Measurements from ENCODE around the gene ANKRD28.
"Not testable (repeated sequence)": the region's sequence is repeated elsewhere in the genome, so short reads cannot be mapped to it uniquely, and the experiment has no call there.

ANKRD28 gene

DNA sequence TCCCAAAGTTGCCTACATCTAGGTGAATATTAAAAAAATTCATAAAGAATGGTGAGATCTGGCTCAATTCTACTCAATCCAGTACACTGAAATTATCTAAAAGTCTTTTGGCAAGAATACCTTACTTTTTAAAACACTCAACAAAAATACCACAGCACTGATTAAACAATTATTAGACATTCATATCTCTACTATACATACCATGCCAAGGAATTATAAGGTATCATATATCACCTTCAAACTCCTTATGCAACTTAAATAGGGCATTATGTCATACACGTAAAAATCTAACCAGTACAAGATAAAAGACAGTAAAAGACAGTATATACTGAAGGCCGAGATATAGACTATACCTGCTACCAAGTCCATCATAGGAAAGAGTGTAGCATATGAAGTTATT is 6.1 kb upstream of the ANKRD28 start:
- DNase-seq (ENCODE audit: low read depth): no peak

DNA sequence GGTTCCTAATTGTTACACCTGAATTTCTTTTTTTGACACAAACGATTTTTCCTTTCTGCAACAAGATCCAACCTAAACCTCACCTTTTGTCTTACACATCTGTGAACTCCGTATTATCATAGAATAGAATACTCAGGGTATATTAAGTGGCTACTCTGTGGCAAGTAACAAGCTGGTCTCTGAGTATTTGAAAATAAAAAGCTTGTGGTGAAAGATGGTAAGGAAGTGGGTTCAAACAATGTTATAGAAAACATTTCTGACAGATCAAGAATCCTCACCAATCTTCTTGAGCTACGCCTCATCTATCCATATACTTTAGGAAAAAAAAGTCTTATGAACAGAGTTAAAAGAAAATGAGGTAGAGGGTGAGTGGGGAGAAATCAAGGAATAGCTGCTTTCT is 3.5 kb upstream of the ANKRD28 start:
- DNase-seq (ENCODE audit: low read depth): no peak

DNA sequence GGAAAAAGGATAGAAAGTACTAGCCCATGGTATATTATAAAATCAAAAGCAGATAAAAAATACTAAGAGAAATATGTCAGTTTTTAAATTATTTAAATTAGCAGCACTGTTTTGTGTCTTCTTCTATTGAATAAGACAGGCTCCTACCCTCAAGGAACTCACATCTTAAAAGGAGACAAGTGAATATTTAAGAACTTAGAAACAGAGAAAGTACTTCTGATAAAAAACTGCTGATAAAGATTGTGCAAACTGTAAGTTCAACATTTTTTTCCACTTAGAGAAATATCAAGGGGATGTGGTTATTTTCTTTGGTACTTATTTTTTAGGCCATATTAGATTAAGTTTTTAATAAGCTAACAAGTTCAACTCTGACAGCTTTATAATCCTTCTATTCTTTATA is 3.0 kb upstream of the ANKRD28 start:
- DNase-seq (ENCODE audit: low read depth): no peak

DNA sequence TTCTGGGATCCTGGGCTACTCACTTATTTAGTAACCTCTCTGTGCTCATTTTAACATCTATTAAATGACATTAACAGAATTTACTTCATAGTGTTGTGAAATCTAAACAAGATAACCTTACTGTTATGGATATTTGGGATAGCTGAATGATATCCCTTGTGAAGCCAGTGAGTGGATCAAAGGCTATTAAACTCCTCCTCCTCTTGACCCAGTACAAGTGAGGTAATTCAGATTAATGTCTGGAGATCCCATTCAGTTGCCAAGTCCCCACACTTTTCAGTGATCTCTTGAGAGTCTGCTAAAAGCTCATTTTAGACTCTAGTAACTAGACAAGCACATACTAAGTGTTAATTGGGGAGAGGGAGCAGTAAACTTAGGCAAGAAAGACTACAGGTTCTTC is 2.5 kb upstream of the ANKRD28 start:
- DNase-seq (ENCODE audit: low read depth): no peak

DNA sequence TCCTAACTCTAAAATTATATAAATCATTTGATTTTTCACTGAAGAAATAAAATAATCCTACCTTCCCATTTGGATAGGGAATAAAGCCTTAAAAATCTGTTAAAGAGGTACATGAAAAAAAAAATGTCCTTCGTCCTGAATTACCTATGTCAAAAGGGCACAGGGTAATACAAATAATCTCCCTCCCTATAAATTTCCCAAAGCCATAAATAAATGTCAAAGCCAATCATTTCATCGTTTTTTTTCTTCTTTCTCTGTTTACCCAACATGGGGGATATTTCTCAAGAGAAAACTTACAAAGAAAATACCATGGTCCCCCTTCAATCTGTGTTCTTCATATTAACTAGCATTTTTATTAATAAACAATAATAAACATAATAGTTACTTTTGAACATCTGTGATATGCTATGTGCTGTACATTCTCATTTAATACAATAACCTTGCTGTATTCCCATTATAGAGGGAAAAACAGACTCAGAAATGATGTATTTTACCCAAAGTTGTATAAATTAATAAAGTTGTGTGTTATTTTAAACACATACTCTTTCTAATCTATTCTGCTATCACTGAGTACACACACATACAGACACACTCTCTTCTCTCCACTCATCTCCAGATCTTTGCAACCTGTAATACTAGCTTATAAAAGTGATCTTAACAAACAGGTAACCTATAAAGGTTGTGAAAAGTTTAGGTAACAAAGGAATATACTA is 910 bp upstream of the ANKRD28 start:
- no peak for DNase-seq (ENCODE audit: low read depth)

DNA sequence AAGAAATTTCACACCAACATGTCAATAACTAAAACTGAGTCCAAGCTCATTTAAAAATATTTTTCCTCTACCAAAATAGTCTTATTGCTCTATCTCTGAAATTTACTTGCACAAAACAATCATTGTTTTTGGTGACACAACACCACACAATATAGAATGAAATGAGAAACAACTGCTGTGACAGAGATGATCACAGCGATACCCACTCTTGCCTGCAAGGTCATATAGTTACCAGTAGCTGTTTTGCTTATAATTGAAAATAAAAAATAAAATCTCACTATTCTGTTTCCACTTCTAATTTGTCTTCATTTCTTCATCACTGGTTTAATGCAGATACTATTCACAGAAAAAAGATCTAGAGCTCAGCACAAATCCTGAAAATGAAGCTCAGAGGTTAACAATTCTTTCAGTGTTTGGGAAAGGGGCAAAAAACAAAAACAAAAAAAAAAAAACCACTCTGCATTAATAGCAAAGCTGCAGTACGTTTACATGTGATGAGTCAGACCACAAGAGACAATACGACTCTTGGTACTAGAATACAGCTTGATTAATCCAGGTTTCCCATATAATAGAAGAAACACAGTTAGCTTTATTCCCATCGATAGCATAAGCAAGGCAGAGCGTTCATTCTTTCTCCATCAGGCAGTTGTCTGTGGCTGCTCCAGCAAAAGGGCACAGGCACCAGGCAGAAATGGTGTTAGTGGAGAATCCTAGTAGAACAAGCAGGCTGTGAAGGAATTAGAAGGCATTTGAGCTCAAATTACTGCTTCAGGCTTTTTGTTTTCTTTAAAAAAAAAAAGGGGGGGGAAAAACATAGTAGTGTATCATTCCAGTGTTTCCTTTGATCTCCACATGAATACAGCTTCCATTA is 773 bp downstream of the ANKRD28 start:
- peak; percentile 71 for DNase-seq (ENCODE audit: low read depth)

DNA sequence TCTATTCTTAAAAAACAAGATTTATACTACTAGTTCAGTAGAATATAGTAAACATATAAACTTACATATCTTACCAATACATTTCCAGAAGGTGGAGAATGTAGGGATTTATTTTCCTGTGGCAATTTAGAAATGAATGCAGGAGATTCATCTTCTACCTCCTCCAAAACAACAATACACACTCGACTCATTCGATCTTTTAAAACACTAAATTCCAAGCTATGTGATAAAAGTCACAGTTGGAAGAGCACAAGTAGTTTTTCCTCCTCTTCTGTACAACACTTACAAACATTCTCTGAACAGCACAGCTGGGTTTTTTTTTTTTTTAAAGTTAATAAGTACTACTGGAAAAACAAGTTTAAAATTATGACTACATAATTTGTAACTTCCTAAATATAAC is 1.4 kb downstream of the ANKRD28 start:
- DNase-seq (ENCODE audit: low read depth): no peak

DNA sequence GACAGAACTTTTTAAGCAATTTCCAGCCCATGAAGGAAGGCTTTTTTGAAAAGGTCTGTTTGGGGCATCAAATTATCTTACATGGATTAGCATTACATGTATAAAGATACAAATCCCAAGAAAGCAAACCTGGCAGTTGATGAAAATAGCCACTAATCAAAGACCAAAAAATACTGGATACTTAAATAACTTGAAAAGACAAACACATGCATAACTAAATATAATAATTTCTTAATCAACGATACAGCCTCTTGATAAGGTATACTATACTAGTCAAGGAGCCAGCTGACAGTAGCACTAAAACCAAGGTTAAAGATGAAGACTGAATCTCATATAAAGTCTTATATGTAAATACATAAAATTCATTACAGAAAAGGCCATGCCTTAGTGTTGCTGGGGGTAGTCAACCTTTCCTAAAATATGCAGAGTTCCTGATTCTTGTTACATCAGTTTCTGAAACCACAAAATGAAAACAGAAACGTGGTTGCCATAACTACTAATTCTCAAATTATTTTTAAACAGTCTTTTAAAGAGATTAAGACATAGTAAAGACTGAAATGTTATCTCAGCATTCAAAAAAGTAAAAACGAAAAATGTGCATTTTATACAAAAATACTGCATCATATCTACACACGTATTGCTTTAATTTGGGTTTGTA is 2.0 kb downstream of the ANKRD28 start:
- peak; percentile 76 for DNase-seq (ENCODE audit: low read depth)

DNA sequence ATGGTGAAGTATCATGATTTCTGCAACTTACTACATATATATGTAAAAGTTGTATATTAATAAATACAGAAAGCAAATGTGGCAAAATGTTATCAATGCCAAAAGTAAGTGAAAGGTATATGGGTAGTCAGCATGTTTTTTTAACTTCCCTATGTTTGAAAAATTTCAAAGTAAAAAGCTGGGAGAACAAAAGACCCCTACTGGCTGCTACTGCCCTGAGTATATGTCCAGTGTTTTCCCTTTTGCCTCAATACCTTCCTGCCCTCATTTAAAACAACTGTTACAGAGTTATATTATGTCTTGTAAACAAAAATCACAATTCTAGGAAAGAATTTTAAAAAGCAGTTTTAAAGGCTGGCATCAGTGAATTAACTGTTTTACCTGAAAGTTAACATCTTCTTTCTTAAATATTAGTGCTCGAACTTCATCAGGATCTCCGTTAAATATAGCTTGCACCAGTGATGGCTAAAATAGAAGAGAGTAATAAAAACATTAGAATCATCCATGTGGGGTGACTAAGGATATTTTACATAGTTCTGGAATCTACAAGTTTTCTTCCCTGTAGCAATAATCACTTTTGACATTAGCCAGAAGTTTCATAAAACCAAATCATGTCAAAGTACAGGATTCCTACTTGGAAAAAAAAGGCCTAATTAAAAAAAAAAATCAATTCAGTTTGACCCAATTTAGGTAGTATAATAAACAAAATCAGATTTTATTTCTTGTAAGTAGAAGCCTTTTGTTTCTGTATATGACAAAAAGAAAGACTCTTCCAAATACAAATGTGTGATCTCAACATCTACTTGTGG is 2.7 kb downstream of the ANKRD28 start:
- DNase-seq (ENCODE audit: low read depth): no peak

DNA sequence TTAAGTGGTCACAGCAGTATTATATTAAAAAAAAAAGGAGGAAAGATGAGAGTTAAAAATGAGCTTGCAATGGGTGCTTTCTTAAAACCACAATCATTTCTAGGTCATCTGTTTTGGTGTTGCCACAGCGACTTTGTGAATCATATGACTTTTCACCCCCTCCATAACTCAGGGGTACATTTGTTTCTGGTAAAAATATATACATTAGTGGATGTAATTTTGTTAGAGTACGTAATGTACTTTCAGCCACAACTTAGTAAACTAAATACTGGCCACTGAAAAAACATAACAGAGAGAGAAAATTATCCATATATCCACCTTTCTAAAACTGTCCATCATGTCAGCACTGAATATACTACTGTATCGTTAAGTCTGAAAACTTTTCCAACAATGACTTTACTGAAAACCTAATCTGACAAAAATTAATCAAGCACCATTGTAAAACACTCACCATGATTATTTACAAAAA is 3.4 kb downstream of the ANKRD28 start:
- DNase-seq (ENCODE audit: low read depth): peak; percentile 83

DNA sequence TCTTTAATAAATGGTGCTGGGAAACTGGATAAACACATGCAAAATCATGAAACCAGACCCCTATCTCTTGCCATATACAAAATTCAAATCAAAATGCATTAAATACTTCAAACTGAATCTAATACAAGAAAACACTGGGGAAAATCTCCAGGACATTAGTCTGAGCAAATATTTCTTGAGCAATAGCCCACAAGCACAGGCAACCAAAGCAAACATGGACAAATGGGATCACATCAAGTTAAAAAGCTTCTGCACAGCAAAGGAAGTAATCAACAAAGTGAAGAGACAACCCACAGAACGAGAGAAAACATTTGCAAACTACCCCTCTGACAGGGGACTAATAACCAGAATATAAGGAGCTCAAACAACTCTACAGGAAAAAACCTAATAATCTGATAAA is 6.3 kb downstream of the ANKRD28 start:
- DNase-seq (ENCODE audit: low read depth): no peak

DNA sequence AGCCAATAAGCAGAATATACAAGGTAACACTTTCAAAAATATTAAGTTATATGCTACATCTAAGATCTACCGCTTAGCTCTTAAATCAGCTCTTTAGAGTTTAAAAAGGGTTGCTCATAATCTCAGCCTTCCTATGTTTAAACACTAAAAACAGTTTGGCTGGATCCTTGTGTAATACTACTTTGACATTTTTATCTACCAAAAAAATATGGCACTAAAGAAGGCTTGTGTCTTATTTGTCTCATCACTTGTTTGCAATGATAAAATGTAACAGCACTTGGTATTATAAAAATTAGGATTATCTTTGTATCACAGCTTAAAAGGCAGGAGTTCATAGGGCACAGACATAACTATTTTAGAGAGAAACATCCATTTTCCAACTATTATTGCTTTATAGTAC is 9.8 kb downstream of the ANKRD28 start:
- no peak for DNase-seq (ENCODE audit: low read depth)

DNA sequence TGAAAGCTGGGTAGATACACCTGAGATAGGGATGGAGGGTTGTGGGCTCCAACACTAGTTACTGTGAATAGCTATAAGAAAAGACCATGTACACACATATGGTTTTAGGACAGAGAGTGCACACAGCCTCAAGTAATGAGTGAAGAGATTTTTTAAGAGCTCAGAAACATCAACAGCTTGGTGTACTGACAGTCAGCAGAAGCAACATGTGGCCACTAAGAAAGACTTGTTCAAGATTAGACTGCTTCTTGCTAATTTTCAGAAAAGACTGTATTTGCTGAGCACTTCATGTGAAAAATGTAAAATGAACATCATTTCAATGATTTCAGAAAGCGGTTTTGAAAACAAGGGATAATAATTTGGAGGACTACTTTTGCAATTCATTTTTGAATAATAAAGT is 10.3 kb downstream of the ANKRD28 start:
- no peak for DNase-seq (ENCODE audit: low read depth)

DNA sequence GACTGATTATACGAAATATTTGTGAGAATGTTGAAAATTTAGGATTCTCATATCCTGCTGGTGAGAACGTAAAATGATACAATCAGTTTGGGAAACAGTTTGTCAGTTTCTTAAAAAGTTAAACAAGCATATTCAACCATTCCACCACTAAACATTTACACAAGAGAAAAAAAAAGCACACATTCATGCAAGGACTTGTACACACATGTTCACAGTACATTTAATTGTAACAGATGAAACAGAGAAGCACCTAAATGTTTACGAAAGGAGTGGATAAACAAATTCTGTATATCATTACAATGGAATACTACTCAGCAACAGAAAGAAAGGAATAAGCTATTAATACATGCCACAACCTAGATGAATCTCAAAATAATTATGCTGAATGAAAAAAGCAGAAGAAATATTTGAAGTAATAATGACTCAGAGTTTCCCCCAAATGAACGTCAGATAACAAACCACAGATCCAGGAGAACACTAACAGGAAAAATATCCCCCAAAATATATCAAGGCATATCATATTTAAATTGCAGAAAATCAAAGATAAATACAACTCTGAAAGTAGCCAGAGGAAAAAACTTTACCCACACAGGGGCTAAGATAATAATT is 14.3 kb downstream of the ANKRD28 start:
- DNase-seq (ENCODE audit: low read depth): no peak

DNA sequence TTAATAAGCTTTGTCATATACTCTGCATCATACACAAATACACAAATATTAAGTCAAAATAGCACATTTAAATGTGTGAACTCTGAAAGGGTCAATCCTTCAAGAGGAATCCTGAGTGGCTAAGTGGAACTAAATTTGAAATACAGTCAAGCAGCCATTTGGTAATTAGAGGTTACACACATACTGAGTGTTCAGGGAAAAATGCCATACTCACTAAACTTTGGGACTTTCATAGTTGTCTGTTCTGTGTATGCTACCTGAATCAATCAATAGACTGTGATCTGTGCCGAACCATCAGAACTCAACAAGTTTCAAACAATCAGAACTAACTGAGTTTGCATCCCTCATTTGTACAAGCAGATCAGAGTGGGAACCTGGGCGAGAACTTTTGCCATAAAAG is 15.3 kb downstream of the ANKRD28 start:
- DNase-seq (ENCODE audit: low read depth): no peak

DNA sequence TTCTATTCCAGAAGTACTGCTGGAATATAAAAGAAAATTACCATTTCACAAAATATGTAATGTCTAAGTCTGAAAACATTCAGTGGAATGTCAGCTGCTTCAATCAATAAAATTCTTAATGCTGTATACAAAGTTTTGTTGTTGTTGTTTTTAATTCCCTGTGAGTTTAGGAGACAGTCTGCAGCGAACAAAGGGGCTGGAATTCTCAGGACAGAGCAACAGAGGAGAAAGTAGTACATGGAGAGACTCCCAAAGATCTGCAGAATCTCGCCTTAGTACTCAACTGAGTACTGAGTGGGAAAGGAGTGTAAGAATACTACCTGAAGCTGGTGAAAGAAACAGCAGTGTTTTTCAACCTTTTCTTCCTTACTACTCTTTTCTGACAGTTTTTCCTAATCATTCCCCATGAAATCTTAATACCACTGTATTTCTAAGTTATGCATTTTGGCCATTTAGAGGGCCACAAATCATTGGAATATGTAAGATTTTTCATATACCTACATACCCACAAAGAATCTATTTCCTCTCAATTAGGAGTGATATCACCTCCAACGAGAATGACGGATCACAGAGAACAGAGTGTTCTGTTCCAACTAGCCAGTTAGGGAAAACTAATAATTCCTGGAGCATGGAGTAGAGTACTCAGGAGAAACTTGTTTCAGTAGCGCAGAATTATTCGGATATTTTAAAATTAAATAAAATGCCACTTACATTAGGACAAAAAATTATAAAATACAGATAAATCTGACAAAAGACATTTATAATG is 16.0 kb downstream of the ANKRD28 start:
- no peak for DNase-seq (ENCODE audit: low read depth)

DNA sequence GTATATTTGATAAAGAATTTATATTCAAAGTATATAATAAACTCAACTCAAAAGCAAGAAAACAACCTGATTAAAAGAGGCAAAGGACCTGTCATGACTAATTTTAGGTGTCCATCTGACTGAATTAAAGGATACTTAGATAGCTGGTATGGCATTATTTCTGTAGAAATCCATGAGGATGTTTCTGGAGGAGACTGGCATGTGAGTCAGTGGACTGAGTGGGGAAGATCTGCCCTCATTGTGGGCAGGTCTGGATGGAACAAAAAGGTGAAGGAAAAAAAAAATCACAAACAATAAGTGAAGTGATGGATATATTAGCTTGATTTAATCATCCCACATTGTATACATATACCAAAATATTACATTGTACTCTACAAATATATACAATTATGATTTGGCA is 16.6 kb downstream of the ANKRD28 start:
- DNase-seq (ENCODE audit: low read depth): no peak

DNA sequence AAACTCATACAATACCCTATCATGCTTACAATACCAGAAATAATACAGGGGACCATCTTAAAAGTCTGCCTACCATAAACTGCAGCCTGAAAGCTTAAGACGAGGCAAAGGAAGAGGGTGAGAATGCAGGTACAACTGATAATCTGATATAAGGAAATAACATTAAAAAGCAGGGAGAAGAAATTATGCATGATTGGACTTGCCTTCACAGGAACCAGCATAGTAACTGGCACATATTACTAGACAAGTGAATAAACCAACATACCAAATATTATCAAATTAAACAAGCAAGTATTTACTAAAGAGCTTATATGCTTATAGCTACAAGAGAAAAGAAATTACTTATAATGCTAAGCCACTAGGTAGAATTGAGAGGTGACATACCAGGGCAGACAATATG is 18.7 kb downstream of the ANKRD28 start:
- no peak for DNase-seq (ENCODE audit: low read depth)

DNA sequence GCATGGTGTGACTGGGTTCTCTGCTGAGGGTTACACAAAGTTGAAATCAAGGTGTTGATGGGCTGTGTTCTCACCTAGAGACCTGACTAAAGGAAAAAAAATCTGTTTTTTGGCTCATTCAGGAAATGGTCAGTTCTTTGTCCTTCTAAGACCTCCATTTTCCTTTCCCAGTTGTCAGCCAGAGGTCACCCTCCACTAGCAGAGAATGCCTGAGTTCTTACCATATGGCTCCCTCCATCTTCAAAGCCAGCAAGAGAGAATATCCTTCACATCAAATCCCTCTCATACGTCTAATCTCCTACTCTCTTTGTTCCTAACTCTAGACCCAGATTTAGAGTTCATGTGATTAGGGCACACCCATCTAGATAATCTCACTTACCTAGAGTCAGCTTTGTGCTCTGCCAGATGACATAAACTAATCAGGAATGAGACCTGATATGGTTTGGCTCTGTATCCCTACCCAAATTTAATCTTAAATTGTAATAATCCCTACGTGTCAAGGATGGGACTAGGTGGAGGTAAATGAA is 19.4 kb downstream of the ANKRD28 start:
- DNase-seq (ENCODE audit: low read depth): no peak

DNA sequence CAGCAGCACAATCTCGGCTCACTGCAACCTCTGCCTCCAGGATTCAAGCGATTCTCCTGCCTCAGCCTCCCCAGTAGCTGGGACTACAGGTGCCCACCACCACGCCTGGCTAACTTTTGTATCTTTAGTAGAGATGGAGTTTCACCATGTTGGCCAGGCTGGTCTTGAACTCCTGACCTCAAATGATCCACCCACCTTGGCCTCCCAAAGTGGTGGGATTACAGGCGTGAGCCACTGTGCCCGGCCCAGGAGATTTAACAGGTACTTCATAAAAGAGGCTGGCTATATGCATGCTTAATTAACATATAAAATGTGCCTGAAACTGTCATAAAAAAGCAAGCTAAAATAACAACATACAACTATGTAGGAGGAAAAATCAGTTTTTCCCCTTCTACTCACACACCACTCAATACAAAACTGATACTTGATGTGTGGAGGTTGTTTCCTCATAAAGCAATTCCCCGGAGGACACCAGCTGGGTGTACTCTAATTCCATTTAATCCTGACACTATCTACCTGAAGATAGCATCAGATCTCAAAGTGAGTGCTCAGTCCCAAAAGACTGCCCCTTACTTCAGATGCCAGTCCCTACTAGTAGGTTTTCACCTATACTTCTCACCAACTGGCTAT is 22.7 kb downstream of the ANKRD28 start:
- not testable (repeated sequence) for DNase-seq (ENCODE audit: low read depth)

Data from fibroblast of the conjunctiva (primary cell).